NCI-H345 (cell line): ENCODE data around the gene PSMG4.

Experiments used
- DNase-seq: peaks from one replicate; lab custom pipeline; 2025; lab: John Stamatoyannopoulos, UW

Gene PSMG4

DNA sequence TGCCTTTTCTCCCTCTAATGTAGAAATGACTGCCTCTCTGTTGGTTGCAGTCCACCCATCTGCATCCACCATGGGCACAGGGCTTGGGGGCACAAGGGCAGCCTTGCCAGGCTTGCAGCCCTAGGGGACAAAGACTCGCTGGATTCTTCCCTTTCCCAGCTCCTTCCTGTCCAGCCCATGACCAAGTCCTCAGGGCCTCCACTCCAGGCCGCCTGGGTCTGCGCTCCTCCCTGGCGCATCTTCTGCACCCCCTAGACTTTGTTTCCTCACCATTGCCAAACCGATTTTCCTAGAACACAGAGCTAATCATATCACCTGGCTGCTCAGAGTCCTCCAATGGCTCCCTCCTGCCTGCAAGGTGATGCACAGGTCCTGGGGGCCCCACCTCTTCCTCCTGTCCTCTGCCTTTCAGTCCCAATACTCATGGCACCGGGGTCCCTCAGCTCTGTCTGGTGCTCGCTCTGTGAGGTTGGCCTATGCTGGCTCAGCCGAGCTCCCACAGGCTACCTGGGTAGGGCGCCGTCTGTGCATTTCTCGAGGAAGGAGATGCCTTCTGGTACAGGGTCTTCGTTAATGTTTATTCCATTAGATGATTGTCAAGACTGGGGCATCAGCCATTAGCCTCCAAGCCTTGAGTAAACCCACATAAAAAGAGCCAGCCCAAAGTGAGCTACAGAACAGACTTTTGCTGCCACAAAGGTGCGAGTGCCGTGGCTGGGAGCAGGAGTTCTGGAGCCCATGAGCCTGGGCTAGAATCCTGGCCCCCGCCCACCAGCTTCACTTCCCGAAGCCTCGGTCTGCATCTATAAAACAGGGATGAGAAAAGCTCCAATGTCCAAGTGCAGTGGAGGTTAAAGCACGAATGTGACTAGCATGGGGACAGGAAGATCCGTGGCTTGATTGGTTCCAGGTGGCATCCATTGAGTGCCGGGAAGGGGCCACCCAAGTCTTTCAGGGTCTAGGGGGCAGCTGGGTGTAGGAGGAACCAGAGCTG is 17.7 kb downstream of the PSMG4 start:
- no peak for DNase-seq

DNA sequence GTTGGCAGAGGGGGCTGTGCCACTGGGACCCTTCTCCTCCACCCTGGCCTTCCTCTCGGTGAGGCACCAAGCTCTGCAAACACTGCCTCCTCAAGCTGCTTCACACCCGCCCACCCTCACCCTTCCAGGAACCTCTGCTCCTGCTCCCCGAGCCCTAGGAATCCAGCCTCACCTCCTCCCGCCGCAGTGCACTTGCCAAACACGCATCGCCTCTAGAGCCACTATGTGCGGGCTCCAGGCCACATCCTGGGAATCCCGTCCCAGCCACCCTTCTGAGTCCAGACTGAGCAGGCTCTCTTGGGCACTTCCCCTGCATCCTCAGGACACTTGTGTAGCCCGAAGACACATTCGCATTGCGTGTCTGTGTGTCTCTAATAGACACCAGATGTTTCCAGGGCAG is 18.5 kb downstream of the PSMG4 start:
- DNase-seq = no peak

- no peak for DNase-seq
These were observed 19.2 kb downstream of the PSMG4 start for GRCh38 chr6:3277851-3278416.

GRCh38 chr6:3278691-3279090 is 19.9 kb downstream of the PSMG4 start:
- DNase-seq = no peak

DNA sequence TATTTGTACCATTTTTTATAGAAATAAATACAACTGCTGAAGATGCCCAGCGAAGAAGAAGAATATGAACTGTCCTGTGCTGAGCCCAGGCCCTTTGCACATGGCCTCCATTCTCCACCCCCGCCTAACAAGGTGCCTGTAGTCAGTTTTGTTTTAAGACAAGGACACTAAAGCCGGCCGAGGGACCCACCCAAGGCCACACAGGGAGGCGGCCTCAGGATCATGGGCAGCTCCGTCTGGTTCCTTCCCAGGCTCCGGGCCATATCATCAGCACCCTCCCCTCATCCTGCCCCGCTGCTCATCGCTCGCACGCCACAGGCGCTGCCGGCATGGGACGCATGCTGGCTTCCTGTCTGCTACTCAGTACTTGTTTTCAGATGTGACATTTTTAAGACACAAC is 21.3 kb downstream of the PSMG4 start:
- DNase-seq = no peak

- DNase-seq = no peak
These were observed 22.2 kb downstream of the PSMG4 start for GRCh38 chr6:3280866-3281465.

DNA sequence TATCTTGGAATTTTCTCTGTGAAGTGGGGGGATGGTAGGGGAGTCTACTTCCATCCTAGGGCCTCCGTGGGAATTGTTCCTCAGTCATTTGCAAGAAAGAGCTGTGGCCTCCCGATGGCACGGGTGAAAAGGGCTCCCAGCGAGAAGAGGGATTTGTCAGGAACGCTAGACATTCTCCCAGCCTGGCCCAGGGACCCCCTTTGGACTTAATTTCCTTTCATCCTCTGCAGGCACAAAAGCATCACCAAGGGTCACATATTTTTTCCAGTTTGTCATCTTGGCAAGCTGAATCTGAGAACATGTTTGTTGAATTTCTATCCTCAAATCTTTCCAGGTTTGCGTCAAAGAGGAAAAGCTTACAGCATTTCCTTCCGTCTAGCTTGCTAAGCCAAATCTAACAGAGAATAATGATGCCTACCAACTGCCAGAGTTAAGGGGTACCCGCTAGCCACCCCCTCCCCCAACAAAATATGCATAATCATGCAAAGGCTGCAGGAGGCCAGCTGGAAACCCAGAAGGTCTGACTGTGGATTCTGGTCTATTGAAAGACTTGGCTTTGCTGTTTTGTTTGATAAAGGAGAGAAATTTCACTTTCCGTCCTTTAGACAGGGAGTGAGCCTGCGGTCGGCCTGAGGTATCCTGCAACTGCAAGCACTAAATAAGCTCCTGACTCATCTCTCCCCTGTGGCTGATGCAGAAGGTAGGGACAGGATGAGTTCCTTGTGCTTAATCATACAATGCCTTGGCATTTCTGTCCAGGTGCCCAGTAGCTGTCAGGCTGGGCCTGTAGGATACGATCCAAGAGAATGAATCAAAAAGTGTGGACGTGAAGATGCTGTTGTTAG is 23.1 kb downstream of the PSMG4 start:
- no peak for DNase-seq

- no peak for DNase-seq
These were observed 23.9 kb downstream of the PSMG4 start for GRCh38 chr6:3282476-3283236.

DNA sequence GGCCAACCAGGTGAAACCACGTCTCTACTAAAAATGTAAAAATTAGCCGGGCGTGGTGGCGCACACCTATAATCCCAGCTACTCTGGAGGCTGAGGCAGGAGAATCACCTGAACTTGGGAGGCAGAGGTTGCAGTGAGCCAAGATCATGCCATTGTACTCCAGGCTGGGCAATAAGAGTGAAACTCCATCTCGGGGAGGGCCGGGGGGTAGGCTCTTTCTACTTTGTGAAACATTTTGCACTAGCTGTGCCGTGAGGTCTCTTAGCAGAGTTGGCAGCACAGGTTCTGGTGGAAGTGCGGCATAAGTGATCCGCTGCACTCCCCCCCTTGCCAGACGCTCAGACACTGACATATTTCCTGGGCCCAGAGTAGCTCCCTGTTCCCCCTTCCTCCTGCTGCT is 24.5 kb downstream of the PSMG4 start:
- DNase-seq = no peak

GRCh38 chr6:3283641-3284435 is 25.1 kb downstream of the PSMG4 start:
- DNase-seq = no peak

DNA sequence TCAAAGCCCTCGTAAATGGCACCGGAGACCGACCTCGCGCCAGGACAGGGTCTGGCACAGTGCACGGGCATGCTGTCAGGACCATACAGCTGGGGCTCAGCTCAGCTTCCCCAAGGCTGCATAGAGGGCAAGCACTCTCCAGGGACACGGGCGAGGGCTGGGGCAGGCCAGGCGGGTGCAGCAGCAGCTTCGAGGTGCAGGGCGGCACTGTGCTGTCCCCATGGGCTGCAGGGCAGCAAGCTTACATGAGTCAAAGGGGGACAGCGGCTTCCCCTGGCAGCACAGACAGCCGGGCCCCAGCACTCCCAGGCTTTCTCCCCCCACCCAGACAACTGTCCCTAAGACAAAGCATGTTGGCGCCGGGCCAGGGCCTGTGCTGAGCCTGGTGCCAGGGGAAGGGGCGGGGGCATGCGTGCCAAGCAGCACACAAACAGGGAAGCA is 25.7 kb downstream of the PSMG4 start:
- DNase-seq = peak; percentile 65

- DNase-seq = no peak
These were observed 26.4 kb downstream of the PSMG4 start for GRCh38 chr6:3285049-3285639.

GRCh38 chr6:3285732-3286131 is 27.0 kb downstream of the PSMG4 start:
- DNase-seq = no peak

DNA sequence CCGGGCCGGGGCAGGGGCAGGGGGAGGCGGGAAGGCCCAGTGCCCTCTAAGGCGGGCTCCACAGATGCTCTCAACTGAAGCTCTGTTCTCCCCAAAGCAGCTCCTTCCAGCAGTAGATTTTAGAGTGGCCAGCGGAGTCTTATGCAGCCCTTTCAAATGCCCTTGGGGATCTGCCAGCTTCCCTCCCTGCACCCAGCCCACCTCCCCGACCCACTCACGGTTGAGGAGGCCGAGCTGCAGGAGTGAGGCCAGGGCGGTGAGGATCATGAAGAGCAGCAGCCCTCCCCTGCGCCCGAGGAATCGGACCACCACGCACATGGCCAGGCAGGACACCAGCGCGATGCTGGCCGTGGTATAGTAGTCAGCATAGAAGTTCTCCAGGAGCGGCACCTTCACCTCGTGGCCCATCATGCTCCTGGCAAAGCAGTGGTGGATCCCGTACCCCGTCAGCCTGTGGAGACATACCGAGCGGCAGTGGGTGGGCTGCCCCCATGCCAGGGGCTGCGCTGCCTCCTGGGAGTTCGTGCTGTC is 28.0 kb downstream of the PSMG4 start:
- no peak for DNase-seq

- no peak for DNase-seq
These were observed 28.6 kb downstream of the PSMG4 start for GRCh38 chr6:3287308-3287707.

- no peak for DNase-seq
These were observed 29.4 kb downstream of the PSMG4 start for GRCh38 chr6:3287976-3288707.

DNA sequence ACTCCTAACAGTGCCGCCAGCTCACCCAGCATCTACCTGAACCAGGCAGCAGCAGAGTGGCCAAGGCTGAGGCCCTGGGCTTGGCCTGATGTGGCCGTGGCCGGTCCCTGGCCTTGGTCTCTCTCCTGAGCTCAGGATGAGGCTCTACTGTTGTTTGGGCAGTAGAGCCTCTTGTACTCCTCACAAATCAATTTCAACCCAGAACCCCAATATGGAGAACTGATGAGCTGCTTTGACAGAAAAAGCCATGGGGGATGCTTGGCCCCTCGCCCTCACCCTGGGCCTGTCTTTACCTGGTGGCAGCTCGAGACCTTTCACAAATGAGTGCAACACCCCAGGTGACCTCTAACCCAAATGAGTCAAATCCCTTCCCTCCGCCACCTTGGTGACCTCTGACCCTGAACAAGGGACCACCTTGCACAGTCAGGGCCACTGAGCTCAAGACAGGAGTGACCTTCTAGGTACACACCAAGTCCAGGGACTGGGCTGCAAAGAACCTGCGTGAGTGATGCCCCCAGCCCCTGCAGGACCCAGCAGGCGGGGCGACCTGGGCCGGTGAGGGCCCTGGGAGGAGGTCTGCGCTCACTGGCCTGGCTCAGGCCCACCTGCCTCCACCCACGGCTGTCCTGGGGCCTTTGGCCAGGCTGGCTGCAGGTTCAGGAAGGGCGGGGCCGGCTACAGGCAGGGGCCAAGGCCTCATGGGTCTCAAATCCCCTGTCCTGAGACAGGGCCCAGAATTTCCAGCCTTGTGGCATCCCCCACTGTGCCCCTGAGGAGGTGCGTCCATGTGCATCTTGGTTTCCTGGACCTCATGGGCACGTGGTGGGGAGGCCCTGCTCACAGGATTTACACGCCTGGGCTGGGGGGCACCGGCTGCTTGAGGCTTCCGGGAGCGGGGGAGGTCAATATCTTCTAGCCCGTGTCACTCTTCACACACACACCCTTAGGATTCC is 30.2 kb downstream of the PSMG4 start:
- DNase-seq = no peak

- no peak for DNase-seq
These were observed 30.9 kb downstream of the PSMG4 start for GRCh38 chr6:3289664-3290055.
